Endodermal cell (in vitro differentiated cells): Measurements from ENCODE around the gene SCGB1A1. TPM values are rescaled to one million over a fixed set of nuclear protein-coding genes. Genes with fewer than 3 reads are reported as not detected.

ENCODE experiments used
- DNase-seq: peaks from one replicate; pipeline ENCODE4 v3.0.0-alpha.2; 2017
- H3K27ac ChIP-seq: 2 replicates; pipeline ENCODE4 v1.5.1; 2013; ENCODE audit warnings: mild to moderate bottlenecking, low read depth, low read length, moderate library complexity
- H3K27me3 ChIP-seq: 2 replicates; pipeline ENCODE4 v1.6.1; 2013; ENCODE audit warnings: mild to moderate bottlenecking, low read length, moderate library complexity; ENCODE audit not compliant: insufficient read depth, control insufficient read depth, poor library complexity, severe bottlenecking
- H3K36me3 ChIP-seq: 2 replicates; pipeline ENCODE4 v1.7.0; 2013; ENCODE audit warnings: mild to moderate bottlenecking, low read length, moderate library complexity; ENCODE audit not compliant: control insufficient read depth, insufficient read depth
- H3K4me1 ChIP-seq: one replicate; pipeline ENCODE4 v1.7.0; 2013; ENCODE audit warnings: low read length; ENCODE audit not compliant: control insufficient read depth, insufficient read depth
- H3K4me3 ChIP-seq: 2 replicates; pipeline ENCODE4 v1.5.1; 2013; ENCODE audit warnings: mild to moderate bottlenecking, low read length, moderate library complexity
- H3K9ac ChIP-seq: 2 replicates; pipeline ENCODE4 v1.6.1; 2013; ENCODE audit warnings: mild to moderate bottlenecking, low read length, moderate library complexity; ENCODE audit not compliant: poor library complexity, severe bottlenecking; ENCODE audit errors: extremely low read depth
- H3K9me3 ChIP-seq: 2 replicates; pipeline ENCODE4 v1.6.1; 2013; ENCODE audit warnings: mild to moderate bottlenecking, low read length, moderate library complexity; ENCODE audit not compliant: control insufficient read depth
- H3K27ac Mint-ChIP-seq: 2 replicates; pipeline ENCODE4 v1.8.0; 2020; ENCODE audit warnings: mixed read lengths
- H3K27me3 Mint-ChIP-seq: 2 replicates; pipeline ENCODE4 v1.8.0; 2021; ENCODE audit warnings: mild to moderate bottlenecking, mixed read lengths; ENCODE audit not compliant: insufficient read depth
- H3K36me3 Mint-ChIP-seq: 2 replicates; pipeline ENCODE4 v1.8.0; 2020; ENCODE audit warnings: low read depth, mixed read lengths
- H3K4me1 Mint-ChIP-seq: 2 replicates; pipeline ENCODE4 v1.8.0; 2020; ENCODE audit warnings: mixed read lengths
- H3K4me3 Mint-ChIP-seq: 2 replicates; pipeline ENCODE4 v1.8.0; 2020; ENCODE audit warnings: mild to moderate bottlenecking, moderate library complexity, mixed read lengths
- H3K9me3 Mint-ChIP-seq: 2 replicates; pipeline ENCODE4 v1.8.0; 2020; ENCODE audit warnings: mild to moderate bottlenecking, mixed read lengths
- CTCF ChIP-seq: fragments of 200-600 bp; sonication (generic); conservative IDR thresholded peaks from 2 replicates; pipeline ENCODE4 v1.5.0; 2021; ENCODE audit warnings: antibody characterized with exemption, mild to moderate bottlenecking
- WGBS, 2 experiments: methylation state at CpG; one replicate each; pipeline versions ENCODE4 v1.1.5 to v1.1.7; 2013; ENCODE audit warnings: missing lambda C conversion rate in 2 of 2, mixed read lengths in 1 of 2; ENCODE audit not compliant: insufficient coverage in 1 of 2, insufficient read length in 1 of 2; 5-methylcytosine and 5-hydroxymethylcytosine counted together
- total RNA-seq, 2 donors: library from RNA; stranded (reverse); fragmentation: NEBNext Ultra II Directional in 1 of 2; extraction: Animal tissue kit (Norgen Biotek cat#: 25700) in 1 of 2; gene quantifications; 2 replicates in 1 of 2; 3 replicates in 1 of 2; pipeline ENCODE4 v1.2.1, GENCODE V29; 2021

The SCGB1A1 gene
- total RNA-seq, 2 donors from 2014 or later, result not detected

- H3K4me1 Mint-ChIP-seq, result peaks cover 33% of the 10 kb centered on the region
- peak overlapping the region; percentile 31 for H3K27ac Mint-ChIP-seq
- peaks cover 7% of the 10 kb centered on the region for H3K27me3 Mint-ChIP-seq
- peak; percentile 41 for DNase-seq
- Histone ChIP-seq H3K9ac (no peak overlapping the region), H3K4me1 (peaks cover 5% of the 10 kb centered on the region), H3K36me3 (no peaks in the 10 kb centered on the region), H3K4me3 (no peak overlapping the region), H3K27me3 (no peaks in the 10 kb centered on the region), H3K27ac (no peak overlapping the region), H3K9me3 (no peaks in the 10 kb centered on the region)
- H3K4me3 Mint-ChIP-seq, result no peak overlapping the region
- 84 to 91% methylated on average over 6 to 8 of the region's 8 CpGs for WGBS, 2 experiments
- TF ChIP-seq CTCF, result no peak
- peaks cover 7% of the 10 kb centered on the region for H3K9me3 Mint-ChIP-seq
- H3K36me3 Mint-ChIP-seq, result no peaks in the 10 kb centered on the region
Measured at GRCh38 chr11:62428871-62429560, 10.2 kb downstream of the SCGB1A1 start.

GRCh38 chr11:62430425-62430824, 11.6 kb downstream of the SCGB1A1 start:
- Histone ChIP-seq H3K9ac (no peak overlapping the region), H3K36me3 (no peaks in the 10 kb centered on the region), H3K9me3 (no peaks in the 10 kb centered on the region), H3K4me3 (no peak overlapping the region), H3K4me1 (peaks cover 5% of the 10 kb centered on the region), H3K27ac (no peak overlapping the region), H3K27me3 (no peaks in the 10 kb centered on the region)
- Mint-ChIP-seq H3K9me3 (peaks cover 7% of the 10 kb centered on the region), H3K4me1 (peaks cover 40% of the 10 kb centered on the region), H3K27ac (no peak overlapping the region), H3K36me3 (no peaks in the 10 kb centered on the region), H3K4me3 (no peak overlapping the region), H3K27me3 (peaks cover 3% of the 10 kb centered on the region)
- no peak for TF ChIP-seq CTCF
- WGBS, 2 experiments, result 94 to 100% methylated on average over 2 to 3 of the region's 3 CpGs
- no peak for DNase-seq

GRCh38 chr11:62431171-62431901, 12.5 kb downstream of the SCGB1A1 start:
- H3K9ac ChIP-seq, result no peak overlapping the region
- H3K4me3 Mint-ChIP-seq, result no peak overlapping the region
- H3K36me3 ChIP-seq, result no peaks in the 10 kb centered on the region
- 94 to 95% methylated on average over 10 of the region's 11 CpGs for WGBS, 2 experiments
- peaks cover 2% of the 10 kb centered on the region for H3K4me1 ChIP-seq
- no peak overlapping the region for H3K27ac ChIP-seq
- DNase-seq, result no peak
- peaks cover 37% of the 10 kb centered on the region for H3K4me1 Mint-ChIP-seq
- no peak for TF ChIP-seq CTCF
- no peak overlapping the region for H3K4me3 ChIP-seq
- H3K9me3 Mint-ChIP-seq, result peaks cover 7% of the 10 kb centered on the region
- no peaks in the 10 kb centered on the region for H3K27me3 ChIP-seq
- H3K9me3 ChIP-seq, result no peaks in the 10 kb centered on the region
- H3K27me3 Mint-ChIP-seq, result peaks cover 3% of the 10 kb centered on the region
- H3K36me3 Mint-ChIP-seq, result no peaks in the 10 kb centered on the region
- no peak overlapping the region for H3K27ac Mint-ChIP-seq
